HepG2 (cell line): ENCODE data around the gene MAPK8IP3. TPM values are rescaled to one million over a fixed set of nuclear protein-coding genes. Genes with fewer than 3 reads are reported as not detected.

Source experiments
- ATAC-seq: fragments of 200-7000 bp; cut with Tn5 transposase; 3 replicates; pipeline ENCODE4 v1.9.1; 2020; ENCODE audit warnings: mild to moderate bottlenecking, moderate library complexity
- BruUV-seq: library from RNA; stranded (reverse); fragments of 400-500 nt; replicated peaks from 2 replicates; lab custom pipeline; 2021; lab: Mats Ljungman, UMichigan
- CTCF ChIA-PET: fragments of 300-600 bp; formaldehyde crosslinking; extraction: SDS; loops from one replicate; lab custom pipeline; 2021; ENCODE audit warnings: low total read pairs, inconsistent platforms, low intra/inter-chr PET ratio; lab: Yijun Ruan, JAX
- POLR2A ChIA-PET: fragments of 350-600 bp; sonication (Branson Sonifier 250); formaldehyde crosslinking; loops from one replicate; lab custom pipeline; 2020; ENCODE audit warnings: antibody characterized with exemption, inconsistent platforms; lab: Yijun Ruan, JAX
- DNase-seq: peaks from one replicate; pipeline ENCODE4 v3.0.0-alpha.2; 2015; ENCODE audit warnings: low spot score
- FAIRE-seq: peaks from 3 replicates; lab custom pipeline; 2011; peaks lifted over from hg19 to GRCh38; lab: Jason Lieb, UNC
- H2AFZ ChIP-seq: one replicate; pipeline ENCODE4 v1.6.1; 2011; ENCODE audit warnings: low read length, inconsistent platforms
- H3K27ac ChIP-seq: fragments of 300-600 bp; 3 replicates; pipeline ENCODE4 v1.8.0; 2011; ENCODE audit warnings: mixed run types, mild to moderate bottlenecking, mixed read lengths, low read length, inconsistent platforms; ENCODE audit not compliant: insufficient read depth; ENCODE audit errors: extremely low read length
- H3K27me3 ChIP-seq, 2 experiments: fragments of 200-600 bp in 1 of 2; 2 replicates in 1 of 2; 3 replicates in 1 of 2; pipeline versions ENCODE4 v1.6.0 to v1.8.0; 2011; ENCODE audit warnings: low read length in 2 of 2, mild to moderate bottlenecking in 2 of 2, moderate library complexity in 2 of 2, inconsistent platforms in 1 of 2; ENCODE audit not compliant: insufficient read depth in 2 of 2, control insufficient read depth in 1 of 2
- H3K36me3 ChIP-seq, 2 experiments: fragments of 200-600 bp in 1 of 2; replicated peaks in 1 of 2; 2 replicates in 1 of 2; 3 replicates in 1 of 2; pipeline versions ENCODE4 v1.5.1 to v1.8.0; 2011; ENCODE audit warnings: low read length in 2 of 2, inconsistent platforms in 1 of 2; ENCODE audit not compliant: insufficient read depth in 2 of 2, control insufficient read depth in 1 of 2
- H3K4me1 ChIP-seq: 2 replicates; pipeline ENCODE4 v1.5.1; 2012; ENCODE audit warnings: low read length, inconsistent platforms; ENCODE audit not compliant: insufficient read depth
- H3K4me2 ChIP-seq: 2 replicates; pipeline ENCODE4 v1.6.0; 2011; ENCODE audit warnings: low read depth, low read length, inconsistent platforms
- H3K4me3 ChIP-seq, 3 experiments: fragments of 200-600 bp in 1 of 3; sonication (generic), shearing (Covaris generic) in 1 of 3; replicated peaks in 1 of 3; 2 replicates each; pipeline ENCODE4 v1.5.1; 2011 to 2016; ENCODE audit warnings: low read length in 3 of 3, inconsistent platforms in 2 of 3, low read depth in 2 of 3, mild to moderate bottlenecking in 2 of 3, control low read depth in 1 of 3, mixed read lengths in 1 of 3; ENCODE audit not compliant: insufficient read depth in 1 of 3
- H3K79me2 ChIP-seq: one replicate; pipeline ENCODE4 v1.6.1; 2011; ENCODE audit warnings: low read length, inconsistent platforms; ENCODE audit not compliant: insufficient read depth
- H3K9ac ChIP-seq: 2 replicates; pipeline ENCODE4 v1.6.0; 2011; ENCODE audit warnings: mild to moderate bottlenecking, low read depth, low read length, inconsistent platforms; ENCODE audit not compliant: insufficient read depth
- H3K9me3 ChIP-seq: 2 replicates; pipeline ENCODE4 v1.5.1; 2012; ENCODE audit warnings: mild to moderate bottlenecking, low read length
- H4K20me1 ChIP-seq: 2 replicates; pipeline ENCODE4 v1.6.0; 2011; ENCODE audit warnings: inconsistent platforms, mild to moderate bottlenecking, low read length, moderate library complexity; ENCODE audit not compliant: insufficient read depth
- CENPX ChIP-seq: sonication (generic); formaldehyde crosslinking; IDR thresholded peaks from 2 replicates; pipeline ENCODE4 v1.9.0; 2021; ENCODE audit warnings: mild to moderate bottlenecking, missing genetic modification reagents, moderate library complexity
- CREB1 ChIP-seq, 2 experiments: fragments of 450-650 bp in 1 of 2; IDR thresholded peaks; 2 replicates each; pipeline ENCODE4 v1.6.1; 2016 to 2017; ENCODE audit warnings: control low read depth in 1 of 2, mild to moderate bottlenecking in 1 of 2, missing compliant biosample characterization in 1 of 2, missing genetic modification characterization in 1 of 2
- FOSL2 ChIP-seq: sonication (generic); formaldehyde crosslinking; IDR thresholded peaks from 2 replicates; pipeline ENCODE4 v1.4.0; 2020; ENCODE audit warnings: missing genetic modification reagents
- ZNF224 ChIP-seq: sonication (generic); formaldehyde crosslinking; IDR thresholded peaks from 2 replicates; pipeline ENCODE4 v1.5.0; 2020; ENCODE audit warnings: mild to moderate bottlenecking, missing genetic modification reagents
- WGBS: methylation state at CpG from one replicate; pipeline ENCODE4 v1.1.6; 2017; ENCODE audit warnings: low lambda C conversion rate; 5-methylcytosine and 5-hydroxymethylcytosine counted together
- in situ Hi-C: cut with HindIII; loops from 2 replicates; pipeline ENCODE4 v1.10.0; 2017; ENCODE audit warnings: low pct_unique_long_range_greater_than_20kb; ENCODE audit not compliant: extremely low pct_ligation_motif_present
- intact Hi-C: fragments of 100-400 bp; cut with micrococcal nuclease; formaldehyde crosslinking; loops from one replicate; pipeline ENCODE4 v1.10.0; 2022; ENCODE audit not compliant: unreplicated experiment
- polyA plus RNA-seq, 8 experiments: library from polyadenylated mRNA; depleted of rRNA in 3 of 8; stranded (reverse) in 7 of 8; unstranded in 1 of 8; fragments of >200 nt; fragmentation: Illumina TruSeq in 4 of 8; extraction: Trizol in 4 of 8; gene quantifications; 2 replicates each; pipeline versions ENCODE4 v1.2.1 to v1.2.3, GENCODE V29; 2011 to 2016; ENCODE audit warnings: low read depth in 4 of 8, missing spikeins in 1 of 8, mixed read lengths in 1 of 8; ENCODE audit not compliant: insufficient read depth in 1 of 8
- total RNA-seq, 5 experiments: library from RNA; depleted of rRNA; stranded (reverse); fragments of >200 nt; fragmentation: Illumina TruSeq; extraction: Trizol; gene quantifications; 2 replicates each; pipeline ENCODE4 v1.2.3, GENCODE V29; 2016; ENCODE audit warnings: low read depth in 1 of 5
- TF ChIP-seq, protein P1 (sequence below): sonication (generic); formaldehyde crosslinking; IDR thresholded peaks from 2 replicates; pipeline ENCODE4 v1.4.0; 2020; ENCODE audit warnings: missing genetic modification reagents, borderline replicate concordance
- TF ChIP-seq, protein P2 (sequence below): sonication (generic); formaldehyde crosslinking; IDR thresholded peaks from 2 replicates; pipeline ENCODE4 v1.5.1; 2020; ENCODE audit warnings: missing genetic modification reagents, mild to moderate bottlenecking, borderline replicate concordance

The MAPK8IP3 gene
- total and polyA plus RNA-seq, 2 of the 13 experiments (the other 11 are each of a cell fraction or from before 2014, with no cell fraction given): 25.1 to 41.7 TPM

DNA sequence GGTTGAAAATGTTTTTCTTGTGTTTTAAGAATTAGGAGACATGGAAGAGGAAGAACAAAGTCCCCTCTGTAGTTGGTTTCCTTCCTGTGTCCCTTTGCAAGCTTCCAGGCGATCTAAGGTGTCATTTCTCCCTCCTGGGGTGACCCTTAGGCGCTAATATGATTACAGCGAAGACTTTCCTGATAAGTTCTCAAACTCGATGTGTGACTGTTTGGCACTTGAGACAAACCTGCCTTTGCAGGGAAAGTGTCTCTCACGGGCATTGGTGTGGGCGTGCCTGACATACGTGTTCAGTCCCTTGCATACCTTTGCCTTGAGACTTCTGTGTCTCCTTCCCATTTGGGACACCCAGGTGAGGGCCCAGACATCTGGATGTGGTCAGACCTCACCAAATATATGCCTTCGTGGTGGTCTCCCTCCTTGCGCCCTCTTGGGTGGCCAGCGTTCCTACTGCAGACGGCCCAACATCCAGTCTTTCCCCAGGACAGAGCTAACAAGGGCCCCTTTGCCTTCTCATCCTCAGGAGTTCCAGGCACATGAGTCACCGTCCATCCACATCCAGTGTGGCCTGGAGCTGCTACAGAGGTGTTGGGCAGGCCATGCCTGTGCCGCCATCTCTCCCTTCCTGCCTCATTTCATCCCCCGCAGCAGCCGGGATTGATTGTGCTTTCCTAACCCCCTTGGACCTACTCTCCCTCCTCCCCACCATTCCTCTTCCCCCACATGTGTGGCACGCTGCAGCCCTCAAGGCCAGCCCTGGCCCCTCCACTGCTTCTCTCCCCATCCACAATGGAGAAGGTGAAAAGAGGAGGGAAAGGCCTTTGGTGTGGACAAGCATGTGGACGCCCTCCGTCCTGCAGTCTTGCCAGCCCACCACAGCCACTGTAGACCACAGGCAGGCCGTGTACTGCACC, 31.0 kb upstream of the MAPK8IP3 start:
- Histone ChIP-seq H3K79me2 (peaks cover 15% of the 10 kb centered on the region), H2AFZ (no peak overlapping the region), H3K4me2 (no peak overlapping the region), H3K27me3 (no peaks in the 10 kb centered on the region; a peak in 1 of 5 replicates), H3K9ac (no peak overlapping the region), H4K20me1 (0 out of 2 replicates have a peak, but pooled peaks cover 5% of the 10 kb centered on the region), H3K4me1 (peaks cover 10% of the 10 kb centered on the region), H3K27ac (no peak overlapping the region), H3K9me3 (no peaks in the 10 kb centered on the region), H3K36me3 (peaks cover 18 to 54% of the 10 kb centered on the region in 2 experiments; a peak in 4 of 5 replicates), H3K4me3 (no peak overlapping the region)
- WGBS: 99% methylated on average over 19 of the region's 19 CpGs
- ATAC-seq (no peak), DNase-seq (no peak), FAIRE-seq (no peak)
- POLR2A ChIA-PET: no interaction called here
- no TSS peak for BruUV-seq
- in situ Hi-C loops: no loop called here
- intact Hi-C loops: no loop called here
- CTCF ChIA-PET: no interaction called here
- peak; percentile 69 for TF ChIP-seq FOSL2 (CRISPR knock-in tag)
- TF ChIP-seq, protein P1, sequence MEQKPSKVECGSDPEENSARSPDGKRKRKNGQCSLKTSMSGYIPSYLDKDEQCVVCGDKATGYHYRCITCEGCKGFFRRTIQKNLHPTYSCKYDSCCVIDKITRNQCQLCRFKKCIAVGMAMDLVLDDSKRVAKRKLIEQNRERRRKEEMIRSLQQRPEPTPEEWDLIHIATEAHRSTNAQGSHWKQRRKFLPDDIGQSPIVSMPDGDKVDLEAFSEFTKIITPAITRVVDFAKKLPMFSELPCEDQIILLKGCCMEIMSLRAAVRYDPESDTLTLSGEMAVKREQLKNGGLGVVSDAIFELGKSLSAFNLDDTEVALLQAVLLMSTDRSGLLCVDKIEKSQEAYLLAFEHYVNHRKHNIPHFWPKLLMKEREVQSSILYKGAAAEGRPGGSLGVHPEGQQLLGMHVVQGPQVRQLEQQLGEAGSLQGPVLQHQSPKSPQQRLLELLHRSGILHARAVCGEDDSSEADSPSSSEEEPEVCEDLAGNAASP (CRISPR knock-in tag): no peak
- no peak for TF ChIP-seq CREB1 (IDR thresholded peaks at IDR 0.05)
- no peak for TF ChIP-seq CREB1 (CRISPR knock-in tag; IDR thresholded peaks at IDR 0.05)
- TF ChIP-seq, all 625 proteins: peak for 1

DNA sequence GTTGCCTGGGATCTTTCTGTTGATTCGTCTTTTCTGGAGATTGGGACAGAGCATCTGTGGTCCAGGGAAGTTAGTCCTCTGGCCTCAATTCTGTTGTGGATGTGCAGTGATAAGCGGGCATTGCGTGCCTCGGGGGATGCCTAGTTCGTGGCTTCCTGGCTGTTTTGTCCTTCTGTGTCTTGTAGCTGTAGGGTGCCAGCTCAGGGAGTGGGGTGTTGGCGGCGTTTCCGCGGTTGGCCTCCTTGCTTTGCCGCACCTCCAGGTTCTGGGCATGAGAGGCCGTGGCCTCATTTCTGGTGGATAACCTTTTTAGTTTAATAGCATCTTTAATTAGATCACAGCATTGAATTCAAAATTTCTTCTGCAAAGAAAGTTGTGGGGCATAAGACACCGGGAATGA, 29.3 kb upstream of the MAPK8IP3 start:
- H3K27ac ChIP-seq: no peak overlapping the region
- POLR2A ChIA-PET: interaction anchor here (2.0 kb wide), 1 partner anchor 9 kb away, joined by 6 read pairs; no protein-coding TSS in a partner anchor
- CTCF ChIA-PET: no interaction called here
- ATAC-seq (no peak), FAIRE-seq (no peak), DNase-seq (no peak)
- intact Hi-C loops: no loop called here
- no peaks in the 10 kb centered on the region; a peak in 1 of 5 replicates for H3K27me3 ChIP-seq
- H3K9ac ChIP-seq: no peak overlapping the region
- 0 out of 2 replicates have a peak, but pooled peaks cover 5% of the 10 kb centered on the region for H4K20me1 ChIP-seq
- WGBS: 97% methylated on average over 11 of the region's 12 CpGs
- H3K9me3 ChIP-seq: no peaks in the 10 kb centered on the region
- H3K79me2 ChIP-seq: peaks cover 32% of the 10 kb centered on the region
- H2AFZ ChIP-seq: no peak overlapping the region
- H3K4me1 ChIP-seq: peaks cover 27% of the 10 kb centered on the region
- peaks cover 10 to 46% of the 10 kb centered on the region in 2 experiments; a peak in 4 of 5 replicates for H3K36me3 ChIP-seq
- H3K4me2 ChIP-seq: no peak overlapping the region
- H3K4me3 ChIP-seq: no peak overlapping the region
- in situ Hi-C loops: no loop called here
- no TSS peak for BruUV-seq
- TF ChIP-seq CENPX (CRISPR knock-in tag): no peak
- TF ChIP-seq, protein P2, sequence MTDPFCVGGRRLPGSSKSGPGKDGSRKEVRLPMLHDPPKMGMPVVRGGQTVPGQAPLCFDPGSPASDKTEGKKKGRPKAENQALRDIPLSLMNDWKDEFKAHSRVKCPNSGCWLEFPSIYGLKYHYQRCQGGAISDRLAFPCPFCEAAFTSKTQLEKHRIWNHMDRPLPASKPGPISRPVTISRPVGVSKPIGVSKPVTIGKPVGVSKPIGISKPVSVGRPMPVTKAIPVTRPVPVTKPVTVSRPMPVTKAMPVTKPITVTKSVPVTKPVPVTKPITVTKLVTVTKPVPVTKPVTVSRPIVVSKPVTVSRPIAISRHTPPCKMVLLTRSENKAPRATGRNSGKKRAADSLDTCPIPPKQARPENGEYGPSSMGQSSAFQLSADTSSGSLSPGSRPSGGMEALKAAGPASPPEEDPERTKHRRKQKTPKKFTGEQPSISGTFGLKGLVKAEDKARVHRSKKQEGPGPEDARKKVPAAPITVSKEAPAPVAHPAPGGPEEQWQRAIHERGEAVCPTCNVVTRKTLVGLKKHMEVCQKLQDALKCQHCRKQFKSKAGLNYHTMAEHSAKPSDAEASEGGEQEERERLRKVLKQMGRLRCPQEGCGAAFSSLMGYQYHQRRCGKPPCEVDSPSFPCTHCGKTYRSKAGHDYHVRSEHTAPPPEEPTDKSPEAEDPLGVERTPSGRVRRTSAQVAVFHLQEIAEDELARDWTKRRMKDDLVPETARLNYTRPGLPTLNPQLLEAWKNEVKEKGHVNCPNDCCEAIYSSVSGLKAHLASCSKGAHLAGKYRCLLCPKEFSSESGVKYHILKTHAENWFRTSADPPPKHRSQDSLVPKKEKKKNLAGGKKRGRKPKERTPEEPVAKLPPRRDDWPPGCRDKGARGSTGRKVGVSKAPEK (CRISPR knock-in tag): no peak
- no peak for TF ChIP-seq ZNF224 (CRISPR knock-in tag)
